ENCODE data around the gene PLEKHG3.
"Not testable (repeated sequence)": the region's sequence is repeated elsewhere in the genome, so short reads cannot be mapped to it uniquely, and the experiment has no call there.

PLEKHG3 gene

DNA sequence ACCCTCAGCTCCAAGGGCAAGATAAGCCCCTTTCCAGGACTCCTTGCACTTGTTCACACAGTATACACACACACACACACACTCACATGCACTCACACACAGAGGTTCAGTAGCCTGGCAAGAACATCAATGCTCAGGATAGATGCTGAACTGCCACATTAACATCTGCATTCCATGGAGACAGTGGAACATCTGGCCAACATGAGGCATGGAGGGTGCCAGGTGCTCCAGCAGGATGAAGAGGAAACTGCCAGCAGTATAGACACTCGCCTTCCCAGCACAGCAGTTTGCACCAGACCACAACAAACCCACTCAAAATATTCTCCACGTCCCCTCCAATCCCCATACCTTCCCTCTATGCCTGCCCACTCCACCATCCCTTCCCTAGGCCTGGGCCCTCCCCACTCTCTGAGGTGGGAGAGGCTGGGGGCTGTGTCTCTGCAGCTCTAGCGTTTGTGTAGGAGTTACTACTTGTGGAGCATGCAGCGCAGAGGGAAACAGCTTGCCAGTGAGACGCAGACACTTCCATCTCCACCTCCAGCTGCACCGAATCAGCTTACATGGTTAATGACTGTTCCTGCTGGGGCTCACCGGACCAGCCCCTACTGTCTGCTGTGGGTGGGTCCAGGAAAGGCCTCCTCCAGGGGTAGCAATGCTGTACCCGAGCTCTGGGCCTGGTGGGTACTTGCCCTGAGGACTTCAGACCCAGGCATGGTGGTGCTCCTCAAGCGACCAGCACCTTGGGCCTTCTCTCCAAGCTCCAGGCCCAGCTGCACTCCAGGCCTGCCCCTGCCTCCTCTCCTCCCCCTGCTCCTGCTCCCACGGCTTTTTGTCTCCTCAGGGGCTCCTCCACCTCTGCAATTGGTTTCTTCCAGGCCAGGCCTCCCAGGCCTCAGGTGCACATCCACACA lies 18.6 kb upstream of the PLEKHG3 start:
- TF ChIP-seq CTCF (IDR thresholded peaks at IDR 0.05; ENCODE audit: control insufficient read depth, extremely low read depth, insufficient read depth), result no peak
- DNase-seq (ENCODE audit: low read depth), result no peak
- H3K4me3 ChIP-seq (ENCODE audit: low read depth, low read length), result no peak overlapping the region

DNA sequence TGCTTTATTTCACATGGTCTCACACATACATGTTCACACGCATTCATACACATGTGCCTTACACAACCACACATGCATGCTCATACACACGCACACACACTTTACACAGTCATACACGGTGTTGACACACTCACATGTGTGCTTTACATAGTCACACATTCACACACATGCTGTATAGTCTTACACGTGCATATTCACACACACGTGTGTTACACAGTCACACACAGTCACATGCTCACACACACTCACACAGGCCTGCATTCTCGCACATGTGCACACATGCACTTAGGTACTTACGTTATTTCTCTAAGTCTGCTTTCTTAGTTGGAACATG lies 18.0 kb upstream of the PLEKHG3 start:
- H3K4me3 ChIP-seq (ENCODE audit: low read depth, low read length), result no peak overlapping the region
- DNase-seq (ENCODE audit: low read depth), result no peak
- TF ChIP-seq CTCF (IDR thresholded peaks at IDR 0.05; ENCODE audit: control insufficient read depth, extremely low read depth, insufficient read depth), result no peak

GRCh38 chr14:64688031-64688430 lies 16.2 kb upstream of the PLEKHG3 start:
- no peak for TF ChIP-seq CTCF (IDR thresholded peaks at IDR 0.05; ENCODE audit: control insufficient read depth, extremely low read depth, insufficient read depth)
- no peak overlapping the region for H3K4me3 ChIP-seq (ENCODE audit: low read depth, low read length)
- no peak for DNase-seq (ENCODE audit: low read depth)

- no peak for TF ChIP-seq CTCF (IDR thresholded peaks at IDR 0.05; ENCODE audit: control insufficient read depth, extremely low read depth, insufficient read depth)
- H3K4me3 ChIP-seq (ENCODE audit: low read depth, low read length), result no peak overlapping the region
- no peak for DNase-seq (ENCODE audit: low read depth)
These were observed 15.4 kb upstream of the PLEKHG3 start for GRCh38 chr14:64688811-64689281.

DNA sequence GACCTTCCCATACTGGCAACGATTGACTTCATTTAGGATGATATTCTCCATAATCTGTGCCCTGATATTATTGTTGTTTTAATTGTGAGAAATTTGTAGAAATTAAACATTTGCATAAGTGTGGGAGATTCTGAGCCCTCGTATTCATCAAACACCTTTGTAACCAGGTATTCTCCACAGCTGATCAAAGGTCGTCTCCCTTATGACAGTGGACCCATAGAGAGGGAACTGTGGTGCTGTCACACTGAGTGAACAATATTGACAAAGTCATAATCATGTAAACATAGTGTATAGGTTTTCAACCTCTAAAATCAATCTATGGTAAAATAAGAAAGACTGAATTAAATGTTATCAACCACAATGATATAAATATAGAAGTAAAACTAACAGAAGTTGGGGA lies 14.9 kb upstream of the PLEKHG3 start:
- no peak for DNase-seq (ENCODE audit: low read depth)
- no peak for TF ChIP-seq CTCF (IDR thresholded peaks at IDR 0.05; ENCODE audit: control insufficient read depth, extremely low read depth, insufficient read depth)

GRCh38 chr14:64690607-64691006 lies 13.6 kb upstream of the PLEKHG3 start:
- not testable (repeated sequence) for DNase-seq (ENCODE audit: low read depth); H3K4me3 ChIP-seq (ENCODE audit: low read depth, low read length)

More for the DNA sequence above, 14.9 kb upstream of the PLEKHG3 start:
- no peak overlapping the region for H3K4me3 ChIP-seq (ENCODE audit: low read depth, low read length)

DNA sequence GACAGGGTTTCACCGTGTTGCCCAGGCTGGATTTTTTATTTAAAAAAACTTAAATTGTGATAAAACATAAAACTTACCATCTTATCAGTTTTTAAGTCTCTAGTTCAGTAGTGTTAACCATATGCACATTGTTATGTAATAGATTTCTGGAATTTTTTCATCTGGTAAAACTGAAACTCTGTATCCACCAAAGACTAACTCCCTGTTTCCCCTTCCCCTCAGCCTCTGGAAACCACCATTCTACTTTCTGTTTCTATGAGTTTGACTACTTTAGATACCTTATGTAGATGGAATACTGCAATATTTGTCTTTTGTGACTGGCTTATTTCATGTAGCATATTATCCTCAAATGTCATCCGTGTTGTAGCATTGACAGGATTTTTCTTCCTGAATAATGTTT lies 12.8 kb upstream of the PLEKHG3 start:
- no peak overlapping the region for H3K4me3 ChIP-seq (ENCODE audit: low read depth, low read length)
- no peak for DNase-seq (ENCODE audit: low read depth)
- TF ChIP-seq CTCF (IDR thresholded peaks at IDR 0.05; ENCODE audit: control insufficient read depth, extremely low read depth, insufficient read depth), result no peak

Data from LNCaP clone FGC (cell line).